Activated naive CD4-positive, alpha-beta T cell treated with anti-CD3 and anti-CD28 coated beads, Interleukin-2, amount 10 ng/mL, durations not matched to agents 5 hours and 36 hours (primary cell): ENCODE data around the gene KLF13. TPM values are rescaled to one million over a fixed set of nuclear protein-coding genes. Genes with fewer than 3 reads are reported as not detected.

Experiments
- total RNA-seq, 2 experiments: library from RNA; stranded (reverse); gene quantifications; one replicate each; pipeline ENCODE4 v1.2.3, GENCODE V29; 2021

The KLF13 gene
- 100 to 1,000 TPM; 222 to 230 TPM for total RNA-seq

DNA sequence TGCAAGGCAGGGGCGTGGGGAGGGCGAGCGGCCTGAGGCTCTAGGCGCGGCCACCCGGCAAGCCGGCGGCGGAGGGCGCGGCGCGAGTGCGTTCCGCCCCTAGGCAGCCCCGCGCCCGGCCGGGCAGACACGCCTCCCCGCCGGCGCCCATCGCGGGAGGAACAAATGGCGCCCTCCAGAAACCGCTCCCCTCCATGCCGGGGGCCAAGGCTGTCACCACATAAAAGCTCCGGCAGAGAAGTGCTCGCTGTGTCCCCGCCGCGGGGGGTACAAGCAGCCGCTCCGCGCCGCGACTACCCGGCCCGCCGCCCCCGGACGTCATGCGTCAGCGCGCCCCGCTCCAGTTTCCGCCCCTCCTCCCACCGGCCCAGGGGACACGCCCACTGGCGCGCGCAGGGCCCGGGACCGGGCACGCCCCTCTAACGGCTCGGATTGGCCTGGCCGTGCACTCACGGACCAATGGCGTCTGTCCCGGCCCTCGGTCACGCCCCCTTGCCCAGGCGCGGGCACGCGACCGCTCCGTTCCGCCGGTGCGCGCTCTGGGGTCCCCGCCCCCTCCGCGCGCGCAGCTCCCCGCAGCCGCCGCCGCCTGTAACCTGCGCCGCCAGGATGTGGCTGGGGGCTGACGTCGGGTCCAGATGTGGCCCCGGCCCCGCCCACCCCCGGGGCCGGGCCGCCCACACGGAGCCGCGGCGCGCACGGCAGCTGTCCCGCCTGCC lies at the start of gene KLF13:
TSS of gene KLF13 (plus strand) at position 680 of the 719 bp plus-strand sequence. CDS start 378 bp downstream, outside the sequence.

Other genes with a start within 250 kb of the KLF13 start
- gene TRPM1, start 225.1 kb upstream of the KLF13 start, total RNA-seq, result not detected